Upper lobe of left lung (tissue), 4 donors: ENCODE measurements around the gene DMD.

ENCODE experiments used
- CTCF ChIP-seq, 6 experiments: fragments of 450-650 bp in 4 of 6; fragments of 200-600 bp in 2 of 6; sonication (generic) in 2 of 6; IDR thresholded peaks; one replicate each; pipeline ENCODE4 v1.5.1; 2016 to 2019; ENCODE audit warnings: antibody characterized with exemption in 6 of 6
- POLR2A ChIP-seq, 4 donors: fragments of 450-650 bp; IDR thresholded peaks; one replicate each; pipeline ENCODE4 v1.5.1; 2016 to 2017; ENCODE audit warnings: antibody characterized with exemption in 4 of 4, mild to moderate bottlenecking in 2 of 4

- no peak for TF ChIP-seq CTCF (IDR thresholded peaks at IDR 0.05)
- no peak for TF ChIP-seq POLR2A (IDR thresholded peaks at IDR 0.05)
Measured at GRCh38 chrX:31316340-31316991, 1894.9 kb downstream of the DMD start.
